HCT116 (cell line): Measurements from ENCODE around the gene ZIC5. TPM values are rescaled to one million over a fixed set of nuclear protein-coding genes. Genes with fewer than 3 reads are reported as not detected.

Experiments
- ATAC-seq: fragments of 200-7000 bp; cut with Tn5 transposase; 2 replicates; pipeline ENCODE4 v1.9.1; 2020; ENCODE audit warnings: mild to moderate bottlenecking, moderate library complexity
- BruUV-seq: library from RNA; stranded (reverse); fragments of 400-500 nt; replicated peaks from 2 replicates; lab custom pipeline; 2021; lab: Mats Ljungman, UMichigan
- CTCF ChIA-PET: fragments of 300-600 bp; sonication (Branson Sonifier 250); formaldehyde crosslinking; loops from one replicate; lab custom pipeline; 2021; ENCODE audit warnings: antibody characterized with exemption; lab: Charles Lee
- POLR2A ChIA-PET: fragments of 300-600, 350-600 bp; sonication (Branson Sonifier 250); formaldehyde crosslinking; loops from one replicate; lab custom pipeline; 2021; ENCODE audit warnings: antibody characterized with exemption; lab: Charles Lee
- RAD21 ChIA-PET, 2 experiments: fragments of 300-600 bp; sonication (Branson Sonifier 250); formaldehyde crosslinking; loops; one replicate each; lab custom pipeline; 2023; ENCODE audit warnings: low total read pairs in 2 of 2; ENCODE audit not compliant: uncharacterized antibody in 2 of 2, unreplicated experiment in 2 of 2, low non-redundant PET in 1 of 2; lab: Charles Lee
- DNase-seq: peaks from one replicate; pipeline ENCODE4 v3.0.0-alpha.2; 2010; ENCODE audit warnings: low read depth, low spot score
- H2AFZ ChIP-seq: fragments of 200-600 bp; shearing (Covaris generic), sonication (generic); 2 replicates; pipeline ENCODE4 v1.6.1; 2017; ENCODE audit warnings: low read depth, mixed run types, mixed read lengths, antibody characterized with exemption, low read length; ENCODE audit not compliant: poor library complexity, severe bottlenecking
- H3K27ac ChIP-seq: 2 replicates; pipeline ENCODE4 v1.5.1; 2012; ENCODE audit warnings: low read depth, low read length
- H3K27me3 ChIP-seq: fragments of 200-600 bp; sonication (generic); 2 replicates; pipeline ENCODE4 v1.6.1; 2016; ENCODE audit warnings: mixed run types, low read length, mixed read lengths; ENCODE audit not compliant: insufficient read depth
- H3K36me3 ChIP-seq, 2 experiments: fragments of 200-500 bp in 1 of 2; fragments of 200-600 bp in 1 of 2; sonication (Bioruptor generic) in 1 of 2; sonication (generic) in 1 of 2; 2 replicates each; pipeline versions ENCODE4 v1.5.1 to v1.6.1; 2014 to 2016; ENCODE audit warnings: low read length in 2 of 2, inconsistent platforms in 1 of 2, mixed read lengths in 1 of 2, mixed run types in 1 of 2; ENCODE audit not compliant: insufficient read depth in 2 of 2, control insufficient read depth in 1 of 2
- H3K4me1 ChIP-seq, 2 experiments: fragments of 200-600 bp in 1 of 2; sonication (generic) in 1 of 2; 2 replicates each; pipeline versions ENCODE4 v1.5.1 to v1.6.1; 2012 to 2017; ENCODE audit warnings: low read length in 2 of 2, inconsistent platforms in 1 of 2, mild to moderate bottlenecking in 1 of 2, mixed read lengths in 1 of 2, mixed run types in 1 of 2, moderate library complexity in 1 of 2; ENCODE audit not compliant: insufficient read depth in 2 of 2, control insufficient read depth in 1 of 2
- H3K4me2 ChIP-seq: fragments of 200-600 bp; sonication (generic); 2 replicates; pipeline ENCODE4 v1.6.1; 2017; ENCODE audit warnings: mixed run types, low read length, mixed read lengths
- H3K4me3 ChIP-seq, 2 experiments: fragments of 200-600 bp in 1 of 2; sonication (generic) in 1 of 2; replicated peaks in 1 of 2; 2 replicates each; pipeline ENCODE4 v1.5.1; 2011 to 2016; ENCODE audit warnings: low read length in 2 of 2, control low read depth in 1 of 2, low read depth in 1 of 2, mild to moderate bottlenecking in 1 of 2, mixed read lengths in 1 of 2, mixed run types in 1 of 2
- H3K79me2 ChIP-seq: fragments of 200-600 bp; sonication (generic); 2 replicates; pipeline ENCODE4 v1.6.1; 2017; ENCODE audit warnings: mild to moderate bottlenecking, mixed run types, low read length, moderate library complexity, mixed read lengths; ENCODE audit not compliant: insufficient read depth
- H3K9ac ChIP-seq: fragments of 200-600 bp; sonication (generic); 2 replicates; pipeline ENCODE4 v1.6.1; 2016; ENCODE audit warnings: low read length, mixed read lengths
- H3K9me2 ChIP-seq: fragments of 200-600 bp; sonication (generic), shearing (Covaris generic); 2 replicates; pipeline ENCODE4 v1.6.1; 2017; ENCODE audit warnings: mixed run types, mild to moderate bottlenecking, moderate library complexity; ENCODE audit not compliant: insufficient read depth
- H3K9me3 ChIP-seq, 2 experiments: fragments of 200-500 bp in 1 of 2; fragments of 200-600 bp in 1 of 2; sonication (Bioruptor generic) in 1 of 2; sonication (generic) in 1 of 2; 2 replicates each; pipeline ENCODE4 v1.6.1; 2014 to 2017; ENCODE audit warnings: low read length in 2 of 2, mixed read lengths in 2 of 2, inconsistent platforms in 1 of 2, low read depth in 1 of 2, mild to moderate bottlenecking in 1 of 2, mixed run types in 1 of 2, moderate library complexity in 1 of 2; ENCODE audit not compliant: control insufficient read depth in 1 of 2, insufficient read depth in 1 of 2
- H4K20me1 ChIP-seq: fragments of 200-600 bp; sonication (generic), shearing (Covaris generic); 2 replicates; pipeline ENCODE4 v1.6.1; 2017; ENCODE audit warnings: mixed run types, mild to moderate bottlenecking, moderate library complexity; ENCODE audit not compliant: insufficient read depth
- CBX3 ChIP-seq: IDR thresholded peaks from 2 replicates; pipeline ENCODE4 v1.6.1; 2012; ENCODE audit warnings: low read depth
- EZH2 ChIP-seq: fragments of 200-600 bp; sonication (generic); IDR thresholded peaks from 2 replicates; pipeline ENCODE4 v1.6.1; 2017; ENCODE audit warnings: antibody characterized with exemption, mixed run types
- EZH2phosphoT487 ChIP-seq: fragments of 200-600 bp; IDR thresholded peaks from 2 replicates; pipeline ENCODE4 v1.6.1; 2018; ENCODE audit warnings: antibody characterized with exemption, borderline replicate concordance
- POLR2A ChIP-seq: IDR thresholded peaks from 2 replicates; pipeline ENCODE4 v1.7.0; 2011; ENCODE audit warnings: borderline replicate concordance; ENCODE audit not compliant: insufficient read depth, insufficient read length; ENCODE audit errors: extremely low read depth
- POLR2AphosphoS5 ChIP-seq: IDR thresholded peaks from 2 replicates; pipeline ENCODE4 v1.6.1; 2011; ENCODE audit warnings: mild to moderate bottlenecking, low read depth, low read length, moderate library complexity
- SIN3A ChIP-seq: IDR thresholded peaks from 2 replicates; pipeline ENCODE4 v1.6.1; 2012; ENCODE audit warnings: low read depth
- ZNF274 ChIP-seq: fragments of 200-500 bp; sonication (Bioruptor generic); IDR thresholded peaks from 2 replicates; pipeline ENCODE4 v1.6.1; 2014; ENCODE audit warnings: mild to moderate bottlenecking, low read depth, low read length, inconsistent platforms
- intact Hi-C: fragments of 100-400 bp; cut with micrococcal nuclease; formaldehyde crosslinking; loops from 2 replicates; pipeline ENCODE4 v1.10.0; 2022
- total RNA-seq: library from RNA; stranded (reverse); gene quantifications from one replicate; pipeline ENCODE4 v1.2.1, GENCODE V29; 2021; ENCODE audit not compliant: unreplicated experiment

Gene ZIC5
- total RNA-seq, 1 experiment from 2014 or later, result 10.3 TPM

GRCh38 chr13:99975626-99976025, 4.1 kb upstream of the ZIC5 start:
- CTCF ChIA-PET, result no interaction called here
- Histone ChIP-seq H3K27me3 (no peaks in the 10 kb centered on the region), H2AFZ (no peak overlapping the region), H3K27ac (no peak overlapping the region), H3K9ac (no peak overlapping the region), H3K4me1 (peaks cover 9 to 25% of the 10 kb centered on the region in 2 experiments), H3K36me3 (no peaks in the 10 kb centered on the region), H3K9me3 (no peaks in the 10 kb centered on the region), H3K79me2 (no peaks in the 10 kb centered on the region)
- ATAC-seq, result no peak
- no peak for DNase-seq
- no peak for TF ChIP-seq ZNF274
- TF ChIP-seq, all 23 proteins: peak for 0
- Histone ChIP-seq H3K4me2 (no peak overlapping the region), H3K9me2 (no peaks in the 10 kb centered on the region), H4K20me1 (no peaks in the 10 kb centered on the region), H3K4me3 (no peak overlapping the region)
- POLR2A ChIA-PET, result no interaction called here
- RAD21 ChIA-PET, result no interaction called here
- intact Hi-C loops, result no loop called here
- BruUV-seq, result no TSS peak

GRCh38 chr13:99974939-99975561, 3.5 kb upstream of the ZIC5 start:
- H3K27ac ChIP-seq, result no peak overlapping the region
- TF ChIP-seq EZH2, result no peak
- TF ChIP-seq POLR2A, result no peak
- TF ChIP-seq CBX3, result no peak
- no peak for TF ChIP-seq EZH2phosphoT487
- no peak for TF ChIP-seq POLR2AphosphoS5
- TF ChIP-seq SIN3A, result no peak
- ChIA-PET POLR2A (no interaction called here), CTCF (interaction anchor here (1.4 kb wide), 1 partner anchor 540 kb away, joined by 3 read pairs; no protein-coding TSS in a partner anchor), RAD21 (no interaction called here)
- H3K9ac ChIP-seq, result no peak overlapping the region
- H3K4me2 ChIP-seq, result no peak overlapping the region
- no peak for DNase-seq
- H4K20me1 ChIP-seq, result no peaks in the 10 kb centered on the region
- peaks cover under 1% of the 10 kb centered on the region; the same call in 1 of the 2 replicates for H3K79me2 ChIP-seq
- H3K9me3 ChIP-seq, result no peaks in the 10 kb centered on the region
- no peaks in the 10 kb centered on the region for H3K27me3 ChIP-seq
- ATAC-seq, result no peak
- no TSS peak for BruUV-seq
- H3K4me3 ChIP-seq, result no peak overlapping the region
- no peaks in the 10 kb centered on the region for H3K36me3 ChIP-seq
- intact Hi-C loops, result loop anchor here (5.0 kb wide), 1 partner anchor 267 kb away; no protein-coding TSS in a partner anchor
- H3K9me2 ChIP-seq, result no peaks in the 10 kb centered on the region
- no peak overlapping the region for H2AFZ ChIP-seq
- peaks cover 9 to 22% of the 10 kb centered on the region in 2 experiments for H3K4me1 ChIP-seq
